HEK293 (cell line): ENCODE results near the gene TOPBP1.

Experiments
- BCL11B ChIP-seq: fragments of 450-650 bp; formaldehyde crosslinking; IDR thresholded peaks from 2 replicates; pipeline ENCODE4 v1.5.1; 2016; ENCODE audit warnings: low read depth, missing biosample characterization, missing genetic modification characterization
- HOXD13 ChIP-seq: sonication (generic); formaldehyde crosslinking; IDR thresholded peaks from 2 replicates; pipeline ENCODE4 v1.8.0; 2022; ENCODE audit warnings: missing genetic modification reagents, borderline replicate concordance
- IKZF3 ChIP-seq: fragments of 450-650 bp; IDR thresholded peaks from 2 replicates; pipeline ENCODE4 v1.5.0; 2018; ENCODE audit warnings: missing biosample characterization, mild to moderate bottlenecking, missing genetic modification characterization, moderate library complexity
- YY1 ChIP-seq: fragments of 450-650 bp; formaldehyde crosslinking; IDR thresholded peaks from 2 replicates; pipeline ENCODE4 v1.5.1; 2018; ENCODE audit warnings: missing biosample characterization, missing genetic modification characterization

GRCh38 chr3:133576169-133576568 is 85.6 kb downstream of the TOPBP1 start:
- TF ChIP-seq YY1 (tag by site-specific recombination): no peak
- no peak for TF ChIP-seq BCL11B
- TF ChIP-seq HOXD13 (CRISPR knock-in tag): no peak
- TF ChIP-seq IKZF3 (tag by site-specific recombination): no peak
